Loucy (cell line): Measurements from ENCODE around the gene TMSB15B.
"Not testable (repeated sequence)": the region's sequence is repeated elsewhere in the genome, so short reads cannot be mapped to it uniquely, and the experiment has no call there.

Experiments used
- EZH2phosphoT487 ChIP-seq: fragments of 200-600 bp; IDR thresholded peaks from 2 replicates; pipeline ENCODE4 v1.6.1; 2018; ENCODE audit warnings: antibody characterized with exemption, mild to moderate bottlenecking, moderate library complexity, borderline replicate concordance
- TF ChIP-seq, protein P1 (sequence below): fragments of 200-600 bp; sonication (generic); conservative IDR thresholded peaks from 2 replicates; pipeline ENCODE4 v1.5.1; 2014; ENCODE audit warnings: mild to moderate bottlenecking, antibody characterized with exemption, low read length

DNA sequence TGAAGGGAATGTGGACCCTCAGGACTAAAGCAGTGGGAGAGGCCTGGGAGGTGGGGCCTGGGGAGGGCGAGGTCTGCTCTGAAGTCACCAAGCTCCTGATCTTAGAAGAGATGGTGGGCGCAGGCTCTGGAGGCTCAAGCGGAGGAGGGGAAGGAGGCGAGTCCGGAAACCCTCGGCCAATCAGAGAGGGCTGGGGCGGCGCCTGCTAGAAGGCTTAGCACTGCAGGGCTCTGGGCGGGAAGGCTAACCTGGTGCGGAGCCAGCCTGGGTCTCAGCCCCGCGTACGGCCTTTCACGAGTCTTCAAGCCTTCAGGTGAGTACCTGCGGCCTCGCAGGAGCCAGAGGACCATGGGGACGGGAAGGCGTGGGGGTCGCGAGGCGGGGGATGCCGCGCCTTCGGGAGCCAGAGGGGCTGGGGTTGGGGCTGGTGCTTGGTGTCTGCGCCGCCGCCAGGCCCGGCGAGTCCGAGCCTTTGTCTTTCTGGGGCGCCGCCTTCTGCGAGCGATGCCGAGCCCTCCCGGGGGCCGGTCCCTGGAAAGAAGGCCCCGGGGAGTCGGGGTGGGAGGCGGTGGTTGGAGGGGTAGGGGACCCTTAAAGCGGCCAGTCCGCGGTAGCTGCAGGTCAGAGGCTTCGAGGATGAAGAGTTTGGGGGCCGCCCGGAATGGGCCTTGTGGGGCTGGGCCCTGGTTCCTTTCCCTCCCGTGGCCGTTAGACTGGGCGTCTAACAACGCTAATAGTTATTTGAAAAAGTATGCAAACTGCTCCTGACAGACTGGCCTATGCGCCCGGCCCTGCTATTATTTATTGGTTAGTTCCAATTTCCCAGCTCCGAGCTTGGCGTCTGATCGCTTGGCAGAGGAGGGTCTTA lies at the start of gene TMSB15B:
- TF ChIP-seq, protein P1, sequence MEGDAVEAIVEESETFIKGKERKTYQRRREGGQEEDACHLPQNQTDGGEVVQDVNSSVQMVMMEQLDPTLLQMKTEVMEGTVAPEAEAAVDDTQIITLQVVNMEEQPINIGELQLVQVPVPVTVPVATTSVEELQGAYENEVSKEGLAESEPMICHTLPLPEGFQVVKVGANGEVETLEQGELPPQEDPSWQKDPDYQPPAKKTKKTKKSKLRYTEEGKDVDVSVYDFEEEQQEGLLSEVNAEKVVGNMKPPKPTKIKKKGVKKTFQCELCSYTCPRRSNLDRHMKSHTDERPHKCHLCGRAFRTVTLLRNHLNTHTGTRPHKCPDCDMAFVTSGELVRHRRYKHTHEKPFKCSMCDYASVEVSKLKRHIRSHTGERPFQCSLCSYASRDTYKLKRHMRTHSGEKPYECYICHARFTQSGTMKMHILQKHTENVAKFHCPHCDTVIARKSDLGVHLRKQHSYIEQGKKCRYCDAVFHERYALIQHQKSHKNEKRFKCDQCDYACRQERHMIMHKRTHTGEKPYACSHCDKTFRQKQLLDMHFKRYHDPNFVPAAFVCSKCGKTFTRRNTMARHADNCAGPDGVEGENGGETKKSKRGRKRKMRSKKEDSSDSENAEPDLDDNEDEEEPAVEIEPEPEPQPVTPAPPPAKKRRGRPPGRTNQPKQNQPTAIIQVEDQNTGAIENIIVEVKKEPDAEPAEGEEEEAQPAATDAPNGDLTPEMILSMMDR, result not testable (repeated sequence)
- not testable (repeated sequence) for TF ChIP-seq EZH2phosphoT487
